Vagina (tissue), 2 donors: Measurements from ENCODE around the gene GINS1. TPM values are rescaled to one million over a fixed set of nuclear protein-coding genes. Genes with fewer than 3 reads are reported as not detected.

Experiments
- DNase-seq, 2 donors: peaks; one replicate each; pipeline ENCODE4 v3.0.0-alpha.2; 2017; ENCODE audit errors: extremely low spot score in 2 of 2
- H3K27ac ChIP-seq: fragments of 200-600 bp; sonication (generic); one replicate; pipeline ENCODE4 v1.5.1; 2019
- H3K27me3 ChIP-seq: fragments of 200-600 bp; sonication (generic); one replicate; pipeline ENCODE4 v1.5.1; 2019
- H3K36me3 ChIP-seq, 2 donors: fragments of 200-600 bp; sonication (generic); one replicate each; pipeline ENCODE4 v1.5.1; 2017 to 2019
- H3K4me1 ChIP-seq: fragments of 200-600 bp; sonication (generic); one replicate; pipeline ENCODE4 v1.5.1; 2019
- H3K4me3 ChIP-seq, 2 donors: fragments of 200-600 bp; sonication (generic); 1 replicate in 1 of 2; 2 replicates in 1 of 2; pipeline ENCODE4 v1.5.1; 2016 to 2019
- H3K9me3 ChIP-seq: fragments of 200-600 bp; sonication (generic); one replicate; pipeline ENCODE4 v1.5.1; 2019
- POLR2A ChIP-seq, 2 donors: fragments of 450-650 bp; IDR thresholded peaks; one replicate each; pipeline ENCODE4 v1.6.1; 2017; ENCODE audit warnings: antibody characterized with exemption in 2 of 2, mild to moderate bottlenecking in 2 of 2, moderate library complexity in 2 of 2
- POLR2AphosphoS5 ChIP-seq, 2 donors: sonication (generic); formaldehyde crosslinking; IDR thresholded peaks; one replicate each; pipeline ENCODE4 v1.9.0; 2017; ENCODE audit warnings: antibody characterized with exemption in 2 of 2, mild to moderate bottlenecking in 2 of 2, low read depth in 1 of 2; ENCODE audit not compliant: insufficient read depth in 1 of 2
- intact Hi-C: fragments of 100-400 bp; cut with DNase I; formaldehyde crosslinking; loops from one replicate; pipeline ENCODE4 v1.15.1; 2023
- total RNA-seq: library from RNA; depleted of rRNA; stranded (reverse); fragments of >200 nt; gene quantifications from one replicate; pipeline ENCODE4 v1.2.3, GENCODE V29; 2016
- TF ChIP-seq, protein P1 (sequence below), 3 experiments: fragments of 450-650 bp in 2 of 3; fragments of 200-600 bp in 1 of 3; sonication (generic) in 1 of 3; IDR thresholded peaks; one replicate each; pipeline ENCODE4 v1.5.1; 2017 to 2019; ENCODE audit warnings: antibody characterized with exemption in 3 of 3, mild to moderate bottlenecking in 2 of 3, moderate library complexity in 2 of 3

GINS1 gene
- total RNA-seq, 1 donor from 2014 or later = 2.0 TPM

- intact Hi-C loops = no loop called here
- TF ChIP-seq POLR2AphosphoS5 (IDR thresholded peaks at IDR 0.05; ENCODE audit: insufficient read depth in 1 of 2, low read depth in 1 of 2) (no peak), POLR2A (IDR thresholded peaks at IDR 0.05) (no peak)
- TF ChIP-seq, protein P1, sequence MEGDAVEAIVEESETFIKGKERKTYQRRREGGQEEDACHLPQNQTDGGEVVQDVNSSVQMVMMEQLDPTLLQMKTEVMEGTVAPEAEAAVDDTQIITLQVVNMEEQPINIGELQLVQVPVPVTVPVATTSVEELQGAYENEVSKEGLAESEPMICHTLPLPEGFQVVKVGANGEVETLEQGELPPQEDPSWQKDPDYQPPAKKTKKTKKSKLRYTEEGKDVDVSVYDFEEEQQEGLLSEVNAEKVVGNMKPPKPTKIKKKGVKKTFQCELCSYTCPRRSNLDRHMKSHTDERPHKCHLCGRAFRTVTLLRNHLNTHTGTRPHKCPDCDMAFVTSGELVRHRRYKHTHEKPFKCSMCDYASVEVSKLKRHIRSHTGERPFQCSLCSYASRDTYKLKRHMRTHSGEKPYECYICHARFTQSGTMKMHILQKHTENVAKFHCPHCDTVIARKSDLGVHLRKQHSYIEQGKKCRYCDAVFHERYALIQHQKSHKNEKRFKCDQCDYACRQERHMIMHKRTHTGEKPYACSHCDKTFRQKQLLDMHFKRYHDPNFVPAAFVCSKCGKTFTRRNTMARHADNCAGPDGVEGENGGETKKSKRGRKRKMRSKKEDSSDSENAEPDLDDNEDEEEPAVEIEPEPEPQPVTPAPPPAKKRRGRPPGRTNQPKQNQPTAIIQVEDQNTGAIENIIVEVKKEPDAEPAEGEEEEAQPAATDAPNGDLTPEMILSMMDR (IDR thresholded peaks at IDR 0.05) = no peak
- no peak overlapping the region for H3K4me3 ChIP-seq
- H3K36me3 ChIP-seq = no peaks in the 10 kb centered on the region
- no peaks in the 10 kb centered on the region for H3K9me3 ChIP-seq
- H3K27me3 ChIP-seq = no peaks in the 10 kb centered on the region
- no peaks in the 10 kb centered on the region for H3K4me1 ChIP-seq
- no peak overlapping the region for H3K27ac ChIP-seq
- DNase-seq = no peak
Observed at GRCh38 chr20:25422032-25422431, 14.6 kb downstream of the GINS1 start.

GRCh38 chr20:25424536-25424935, 17.1 kb downstream of the GINS1 start:
- TF ChIP-seq, protein P1 (IDR thresholded peaks at IDR 0.05) = no peak
- TF ChIP-seq POLR2A (IDR thresholded peaks at IDR 0.05) (no peak), POLR2AphosphoS5 (IDR thresholded peaks at IDR 0.05; ENCODE audit: insufficient read depth in 1 of 2, low read depth in 1 of 2) (no peak)
- no peak for DNase-seq
- no peak overlapping the region for H3K27ac ChIP-seq
- no peaks in the 10 kb centered on the region for H3K9me3 ChIP-seq
- no peak overlapping the region for H3K4me3 ChIP-seq
- no peaks in the 10 kb centered on the region for H3K36me3 ChIP-seq
- intact Hi-C loops = no loop called here
- H3K27me3 ChIP-seq = no peaks in the 10 kb centered on the region
- H3K4me1 ChIP-seq = no peaks in the 10 kb centered on the region

DNA sequence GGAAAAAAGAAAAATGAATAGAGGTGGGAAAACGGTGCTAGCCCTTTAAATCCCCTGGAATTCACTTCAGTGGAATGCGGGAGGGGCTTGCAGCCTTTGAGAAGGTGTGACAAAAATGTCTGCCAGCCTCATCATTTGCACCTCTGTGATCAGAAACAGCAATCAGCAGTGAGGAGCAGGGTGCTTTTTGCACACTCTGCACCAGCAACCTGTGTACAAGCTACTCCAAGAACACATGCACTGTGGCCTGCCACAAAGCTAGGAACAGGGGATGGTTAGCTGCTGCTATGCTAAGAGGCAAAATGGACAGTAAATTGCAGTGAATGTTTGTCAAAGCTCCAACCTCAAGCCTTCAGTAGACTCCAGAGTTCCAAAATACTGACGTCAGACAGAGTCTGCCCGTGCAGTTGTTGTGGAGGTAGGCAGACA, 29.7 kb downstream of the GINS1 start:
- Histone ChIP-seq H3K9me3 (no peaks in the 10 kb centered on the region), H3K36me3 (no peaks in the 10 kb centered on the region), H3K27me3 (no peaks in the 10 kb centered on the region), H3K4me3 (no peak overlapping the region), H3K4me1 (no peaks in the 10 kb centered on the region), H3K27ac (no peak overlapping the region)
- DNase-seq = no peak
- TF ChIP-seq POLR2A (IDR thresholded peaks at IDR 0.05) (no peak), POLR2AphosphoS5 (IDR thresholded peaks at IDR 0.05; ENCODE audit: insufficient read depth in 1 of 2, low read depth in 1 of 2) (no peak)
- TF ChIP-seq, protein P1 (IDR thresholded peaks at IDR 0.05) = no peak
- intact Hi-C loops = no loop called here

DNA sequence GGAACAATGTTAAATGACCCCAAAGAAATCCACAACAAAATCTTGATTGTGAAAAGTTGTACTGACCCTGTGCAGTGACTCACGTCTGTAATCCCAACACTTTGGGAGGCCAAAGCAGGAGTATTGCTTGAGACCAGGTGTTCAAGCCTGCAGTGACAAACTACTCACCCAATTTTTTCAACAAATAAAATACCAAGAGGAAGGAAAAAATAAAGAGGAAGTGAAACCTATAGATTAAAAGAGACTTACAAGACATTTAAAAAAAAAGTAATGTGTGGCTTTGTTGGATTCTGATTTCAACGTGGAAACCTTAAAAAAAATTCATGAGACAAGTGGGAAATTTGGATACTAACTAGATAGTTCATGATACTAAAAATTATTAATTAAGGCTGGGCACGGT, 31.9 kb downstream of the GINS1 start:
- H3K4me1 ChIP-seq = no peaks in the 10 kb centered on the region
- no peaks in the 10 kb centered on the region for H3K27me3 ChIP-seq
- no peaks in the 10 kb centered on the region for H3K9me3 ChIP-seq
- TF ChIP-seq, protein P1 (IDR thresholded peaks at IDR 0.05) = no peak
- no peak for TF ChIP-seq POLR2AphosphoS5 (IDR thresholded peaks at IDR 0.05; ENCODE audit: insufficient read depth in 1 of 2, low read depth in 1 of 2)
- TF ChIP-seq POLR2A (IDR thresholded peaks at IDR 0.05) = no peak
- intact Hi-C loops = no loop called here
- no peak for DNase-seq
- H3K4me3 ChIP-seq = no peak overlapping the region
- H3K27ac ChIP-seq = no peak overlapping the region
- no peaks in the 10 kb centered on the region for H3K36me3 ChIP-seq

DNA sequence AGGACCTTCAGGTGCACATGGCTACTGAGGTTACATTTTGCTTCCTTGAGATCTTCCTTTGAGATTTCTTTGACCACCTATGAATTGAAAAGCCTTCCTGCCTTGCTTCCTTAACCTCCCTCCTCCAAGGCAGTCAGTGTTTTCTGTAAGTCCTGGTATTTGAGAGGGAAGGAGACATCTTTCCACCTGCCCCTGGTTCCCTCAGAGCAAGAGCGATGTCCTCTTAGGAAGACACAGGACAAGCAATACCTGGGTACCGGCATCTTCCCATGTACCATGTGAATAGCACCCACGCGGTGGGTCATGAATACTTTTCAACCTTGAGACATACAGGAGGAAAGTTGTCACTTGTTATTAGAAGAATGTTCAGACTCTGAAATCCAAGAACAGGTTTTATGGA, 37.1 kb downstream of the GINS1 start:
- no peaks in the 10 kb centered on the region for H3K27me3 ChIP-seq
- intact Hi-C loops = no loop called here
- TF ChIP-seq, protein P1 (IDR thresholded peaks at IDR 0.05) = no peak
- TF ChIP-seq POLR2A (IDR thresholded peaks at IDR 0.05) (no peak), POLR2AphosphoS5 (IDR thresholded peaks at IDR 0.05; ENCODE audit: insufficient read depth in 1 of 2, low read depth in 1 of 2) (no peak)
- no peak overlapping the region for H3K4me3 ChIP-seq
- H3K9me3 ChIP-seq = no peaks in the 10 kb centered on the region
- no peak overlapping the region for H3K27ac ChIP-seq
- H3K36me3 ChIP-seq = no peaks in the 10 kb centered on the region
- DNase-seq = peak in 1 of 2 donors; percentile 54
- H3K4me1 ChIP-seq = no peaks in the 10 kb centered on the region
